Breast epithelium (tissue), 4 donors: ENCODE results near the gene ISL2. TPM values are rescaled to one million over a fixed set of nuclear protein-coding genes. Genes with fewer than 3 reads are reported as not detected.

ENCODE experiments used
- DNase-seq, 2 donors: peaks; one replicate each; pipeline ENCODE4 v3.0.0-alpha.2; 2019; ENCODE audit warnings: low spot score in 2 of 2
- H3K27ac ChIP-seq, 2 donors: fragments of 200-600 bp; sonication (generic) in 1 of 2; one replicate each; pipeline ENCODE4 v1.5.1; 2016 to 2019; ENCODE audit warnings: mild to moderate bottlenecking in 1 of 2
- H3K27me3 ChIP-seq, 2 donors: fragments of 200-600 bp; sonication (generic) in 1 of 2; one replicate each; pipeline versions ENCODE4 v1.5.1 to v1.6.0; 2017 to 2019; ENCODE audit warnings: control low read depth in 1 of 2, mild to moderate bottlenecking in 1 of 2
- H3K36me3 ChIP-seq: fragments of 200-600 bp; one replicate; pipeline ENCODE4 v1.5.1; 2019
- H3K4me1 ChIP-seq, 2 donors: fragments of 200-600 bp; sonication (generic); one replicate each; pipeline ENCODE4 v1.5.1; 2016 to 2019; ENCODE audit warnings: control low read depth in 1 of 2
- H3K4me3 ChIP-seq, 3 donors: fragments of 200-600 bp; sonication (generic); 1 replicate in 2 of 3; 2 replicates in 1 of 3; pipeline ENCODE4 v1.5.1; 2016 to 2019; ENCODE audit warnings: mild to moderate bottlenecking in 3 of 3, moderate library complexity in 2 of 3
- H3K9me3 ChIP-seq, 2 donors: fragments of 200-600 bp; sonication (generic) in 1 of 2; one replicate each; pipeline ENCODE4 v1.5.1; 2016 to 2019; ENCODE audit warnings: control low read depth in 1 of 2
- POLR2A ChIP-seq: fragments of 450-650 bp; IDR thresholded peaks from one replicate; pipeline ENCODE4 v1.6.1; 2016; ENCODE audit warnings: antibody characterized with exemption, mild to moderate bottlenecking, moderate library complexity
- POLR2AphosphoS5 ChIP-seq, 3 donors: sonication (generic); formaldehyde crosslinking; IDR thresholded peaks; one replicate each; pipeline ENCODE4 v1.6.1; 2017; ENCODE audit warnings: antibody characterized with exemption in 3 of 3
- intact Hi-C: fragments of 100-400 bp; cut with DNase I; formaldehyde crosslinking; loops from one replicate; pipeline ENCODE4 v1.15.1; 2023; ENCODE audit warnings: low total_unique reads
- total RNA-seq, 3 donors: library from RNA; depleted of rRNA; stranded (reverse); fragments of >200 nt; gene quantifications; one replicate each; pipeline ENCODE4 v1.1.0, GENCODE V29; 2016
- TF ChIP-seq, protein P1 (sequence below), 3 donors: fragments of 450-650 bp; IDR thresholded peaks; one replicate each; pipeline ENCODE4 v1.5.1; 2016 to 2017; ENCODE audit warnings: antibody characterized with exemption in 3 of 3, mild to moderate bottlenecking in 3 of 3, moderate library complexity in 3 of 3

ISL2 gene
- total RNA-seq, 3 donors from 2014 or later: 0.29 TPM; not detected in 2

DNA sequence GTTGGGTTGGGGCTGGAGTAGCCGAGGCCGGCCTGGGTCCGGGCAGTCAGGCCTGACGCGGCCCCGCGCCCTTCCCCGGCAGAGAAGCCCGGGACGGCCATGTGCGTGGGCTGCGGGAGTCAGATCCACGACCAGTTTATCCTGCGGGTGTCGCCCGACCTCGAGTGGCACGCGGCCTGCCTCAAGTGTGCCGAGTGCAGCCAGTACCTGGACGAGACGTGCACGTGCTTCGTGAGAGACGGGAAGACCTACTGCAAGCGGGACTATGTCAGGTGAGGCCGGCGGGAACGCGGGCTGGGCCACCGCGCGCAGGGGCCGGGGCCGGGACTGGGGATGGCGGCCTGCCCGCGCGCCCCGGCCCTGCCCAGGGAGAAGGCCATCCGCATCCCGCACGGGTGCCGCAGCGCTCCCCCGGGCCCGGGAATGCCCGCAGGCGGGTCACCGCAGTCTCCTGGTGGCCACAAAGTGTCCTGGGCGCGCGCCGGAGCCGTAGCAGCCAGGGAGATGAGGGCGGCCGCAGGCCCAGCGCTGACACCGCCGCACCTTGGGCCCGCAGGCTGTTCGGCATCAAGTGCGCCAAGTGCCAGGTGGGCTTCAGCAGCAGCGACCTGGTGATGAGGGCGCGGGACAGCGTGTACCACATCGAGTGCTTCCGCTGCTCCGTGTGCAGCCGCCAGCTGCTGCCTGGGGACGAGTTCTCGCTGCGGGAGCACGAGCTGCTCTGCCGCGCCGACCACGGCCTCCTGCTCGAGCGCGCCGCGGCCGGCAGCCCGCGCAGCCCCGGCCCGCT is 1.3 kb downstream of the ISL2 start:
- no peak for TF ChIP-seq POLR2A
- TF ChIP-seq POLR2AphosphoS5 (IDR thresholded peaks at IDR 0.05): no peak
- TF ChIP-seq, protein P1, sequence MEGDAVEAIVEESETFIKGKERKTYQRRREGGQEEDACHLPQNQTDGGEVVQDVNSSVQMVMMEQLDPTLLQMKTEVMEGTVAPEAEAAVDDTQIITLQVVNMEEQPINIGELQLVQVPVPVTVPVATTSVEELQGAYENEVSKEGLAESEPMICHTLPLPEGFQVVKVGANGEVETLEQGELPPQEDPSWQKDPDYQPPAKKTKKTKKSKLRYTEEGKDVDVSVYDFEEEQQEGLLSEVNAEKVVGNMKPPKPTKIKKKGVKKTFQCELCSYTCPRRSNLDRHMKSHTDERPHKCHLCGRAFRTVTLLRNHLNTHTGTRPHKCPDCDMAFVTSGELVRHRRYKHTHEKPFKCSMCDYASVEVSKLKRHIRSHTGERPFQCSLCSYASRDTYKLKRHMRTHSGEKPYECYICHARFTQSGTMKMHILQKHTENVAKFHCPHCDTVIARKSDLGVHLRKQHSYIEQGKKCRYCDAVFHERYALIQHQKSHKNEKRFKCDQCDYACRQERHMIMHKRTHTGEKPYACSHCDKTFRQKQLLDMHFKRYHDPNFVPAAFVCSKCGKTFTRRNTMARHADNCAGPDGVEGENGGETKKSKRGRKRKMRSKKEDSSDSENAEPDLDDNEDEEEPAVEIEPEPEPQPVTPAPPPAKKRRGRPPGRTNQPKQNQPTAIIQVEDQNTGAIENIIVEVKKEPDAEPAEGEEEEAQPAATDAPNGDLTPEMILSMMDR (IDR thresholded peaks at IDR 0.05): no peak
- peaks cover 12 to 15% of the 10 kb centered on the region in 2 donors for H3K4me1 ChIP-seq
- intact Hi-C loops: no loop called here
- peak overlapping the region in 1 of 3 donors; percentile 34 for H3K4me3 ChIP-seq
- H3K36me3 ChIP-seq: no peaks in the 10 kb centered on the region
- H3K27ac ChIP-seq: no peak overlapping the region
- H3K27me3 ChIP-seq: peaks cover 26 to 99% of the 10 kb centered on the region in 2 donors
- no peak for DNase-seq
- H3K9me3 ChIP-seq: no peaks in the 10 kb centered on the region

DNA sequence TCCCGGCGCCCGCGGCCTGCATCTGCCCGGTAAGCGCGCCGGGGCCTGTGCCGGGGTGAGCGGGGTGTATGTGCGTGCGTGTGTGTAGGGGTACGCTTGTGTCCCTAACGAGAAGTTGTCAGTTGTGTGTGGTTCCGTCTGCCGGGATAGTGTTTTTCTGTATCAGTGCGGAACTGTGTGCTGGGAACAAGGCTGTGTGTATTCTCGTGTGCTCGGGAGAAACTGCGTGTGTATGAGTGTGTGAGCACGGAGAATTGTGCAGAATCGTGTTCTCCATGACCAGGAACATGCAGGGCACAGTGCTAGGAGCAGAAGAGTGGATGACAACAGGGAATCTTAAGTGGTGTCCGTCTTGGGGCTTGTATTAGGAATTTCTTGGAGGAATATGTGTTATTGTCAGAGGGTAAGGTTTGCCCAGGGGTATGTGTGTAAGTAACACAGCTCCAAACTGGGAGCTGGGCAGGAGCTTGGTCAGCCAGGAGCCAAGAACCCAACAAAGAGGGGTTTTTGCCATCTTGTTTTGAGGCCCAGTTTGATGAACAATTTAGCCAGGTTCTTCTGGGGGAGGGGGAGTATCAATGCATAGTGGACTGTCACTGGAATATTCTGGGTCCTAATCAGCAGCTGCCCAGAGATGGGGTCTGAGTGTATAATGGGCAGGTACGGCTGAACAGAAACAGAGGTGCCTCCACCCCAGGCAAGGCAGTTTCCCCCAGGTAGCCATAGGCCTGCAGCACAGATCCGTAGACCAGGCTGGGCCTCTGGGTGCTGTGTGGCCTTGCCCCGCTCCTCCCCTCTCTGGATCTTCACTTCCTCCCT is 2.1 kb downstream of the ISL2 start:
- Histone ChIP-seq H3K36me3 (no peaks in the 10 kb centered on the region), H3K4me1 (peaks cover 12 to 15% of the 10 kb centered on the region in 2 donors), H3K4me3 (peak overlapping the region in 1 of 3 donors; percentile 34), H3K27ac (no peak overlapping the region), H3K9me3 (no peaks in the 10 kb centered on the region), H3K27me3 (peaks cover 28 to 100% of the 10 kb centered on the region in 2 donors)
- DNase-seq: no peak
- intact Hi-C loops: no loop called here
- TF ChIP-seq POLR2AphosphoS5 (IDR thresholded peaks at IDR 0.05) (no peak), POLR2A (no peak)
- TF ChIP-seq, protein P1 (IDR thresholded peaks at IDR 0.05): no peak

DNA sequence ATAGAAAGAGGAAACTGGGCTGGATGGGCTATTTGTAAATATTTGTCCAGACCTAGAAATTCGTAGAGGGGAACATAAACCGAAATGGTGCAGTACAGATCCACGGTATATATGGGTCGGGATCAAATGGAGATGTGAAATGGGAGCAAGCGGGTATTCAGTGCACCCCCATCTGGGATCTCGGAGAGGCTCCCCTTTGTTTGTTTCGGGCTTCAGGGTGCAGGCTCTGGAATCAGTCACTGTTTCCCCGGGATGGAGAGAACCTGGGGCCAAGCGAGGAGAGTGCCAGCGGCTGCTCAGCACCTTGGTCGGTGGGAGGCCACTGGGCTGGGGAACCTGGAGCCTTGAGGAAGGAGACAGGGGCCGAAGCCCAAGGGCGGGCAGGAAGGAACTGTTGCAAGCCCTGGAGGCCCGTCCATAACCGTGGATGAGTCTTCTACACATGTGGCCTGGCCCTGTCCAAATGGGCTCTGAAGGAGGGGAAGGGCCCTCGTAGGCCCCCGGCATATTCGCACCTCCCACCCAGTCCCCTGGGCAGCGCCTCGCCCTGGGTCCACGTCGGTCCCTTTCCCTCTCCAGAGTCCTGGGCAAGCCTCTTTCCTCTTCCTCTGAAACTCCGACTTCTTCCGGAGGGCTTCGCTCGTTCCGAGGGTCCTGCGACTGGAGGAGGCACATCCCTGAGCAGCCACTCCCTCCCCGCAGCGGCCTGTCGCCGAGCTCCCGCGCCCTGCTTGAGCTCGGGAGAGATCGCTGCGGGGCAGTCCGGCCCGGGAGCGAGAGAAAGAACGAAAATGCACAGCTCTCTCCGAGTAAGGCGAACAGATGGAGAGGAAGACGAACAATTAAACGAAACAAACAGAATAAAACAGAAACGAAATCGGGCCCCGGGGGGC is 3.0 kb downstream of the ISL2 start:
- Histone ChIP-seq H3K36me3 (no peaks in the 10 kb centered on the region), H3K4me1 (peaks cover 12 to 15% of the 10 kb centered on the region in 2 donors), H3K27ac (no peak overlapping the region), H3K9me3 (no peaks in the 10 kb centered on the region), H3K4me3 (peak overlapping the region; percentile 28 to 63 (median 41)), H3K27me3 (peaks cover 28 to 100% of the 10 kb centered on the region in 2 donors)
- intact Hi-C loops: no loop called here
- TF ChIP-seq, protein P1 (IDR thresholded peaks at IDR 0.05): no peak
- TF ChIP-seq POLR2AphosphoS5 (IDR thresholded peaks at IDR 0.05): no peak
- TF ChIP-seq POLR2A: no peak
- no peak for DNase-seq

DNA sequence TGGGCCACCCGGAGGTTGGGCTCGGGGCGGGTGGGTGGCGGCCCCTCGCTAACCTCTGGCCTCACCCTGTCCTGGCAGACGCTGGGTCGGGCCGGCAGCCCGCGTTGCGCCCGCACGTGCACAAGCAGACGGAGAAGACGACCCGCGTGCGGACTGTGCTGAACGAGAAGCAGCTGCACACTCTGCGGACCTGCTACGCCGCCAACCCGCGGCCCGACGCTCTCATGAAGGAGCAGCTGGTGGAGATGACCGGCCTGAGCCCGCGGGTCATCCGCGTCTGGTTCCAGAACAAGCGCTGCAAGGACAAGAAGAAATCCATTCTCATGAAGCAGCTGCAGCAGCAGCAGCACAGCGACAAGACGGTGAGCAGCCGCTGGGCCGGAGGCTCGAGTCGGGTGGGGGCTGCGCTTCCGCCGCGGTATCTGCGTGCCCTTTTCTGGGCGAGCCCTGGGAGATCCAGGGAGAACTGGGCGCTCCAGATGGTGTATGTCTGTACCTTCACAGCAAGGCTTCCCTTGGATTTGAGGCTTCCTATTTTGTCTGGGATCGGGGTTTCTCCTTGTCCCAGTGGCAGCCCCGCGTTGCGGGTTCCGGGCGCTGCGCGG is 3.7 kb downstream of the ISL2 start:
- no peak for DNase-seq
- Histone ChIP-seq H3K27ac (no peak overlapping the region), H3K36me3 (no peaks in the 10 kb centered on the region), H3K4me1 (peaks cover 12 to 15% of the 10 kb centered on the region in 2 donors), H3K9me3 (no peaks in the 10 kb centered on the region), H3K4me3 (peak overlapping the region; percentile 28 to 63 (median 41)), H3K27me3 (peaks cover 28 to 100% of the 10 kb centered on the region in 2 donors)
- TF ChIP-seq, protein P1 (IDR thresholded peaks at IDR 0.05): no peak
- peak in 2 of 3 donors; percentile 10 to 58 for TF ChIP-seq POLR2AphosphoS5 (IDR thresholded peaks at IDR 0.05)
- intact Hi-C loops: no loop called here
